ENCODE data around the gene MIPEP. TPM values are rescaled to one million over a fixed set of nuclear protein-coding genes. Genes with fewer than 3 reads are reported as not detected.

MIPEP gene
- total RNA-seq, 1 donor: 3.5 TPM

GRCh38 chr13:23730251-23730650 is 158.9 kb downstream of the MIPEP start:
- Histone ChIP-seq H3K4me1 (ENCODE audit: insufficient read depth, low read length) (no peaks in the 10 kb centered on the region), H3K27me3 (ENCODE audit: insufficient read depth, low read length) (no peaks in the 10 kb centered on the region), H3K9me3 (ENCODE audit: low read depth, low read length) (no peaks in the 10 kb centered on the region), H3K4me3 (ENCODE audit: low read length) (no peak overlapping the region)

GRCh38 chr13:23729531-23729930 is 159.7 kb downstream of the MIPEP start:
- Histone ChIP-seq H3K4me3 (ENCODE audit: low read length) (no peak overlapping the region), H3K4me1 (ENCODE audit: insufficient read depth, low read length) (no peaks in the 10 kb centered on the region), H3K27me3 (ENCODE audit: insufficient read depth, low read length) (no peaks in the 10 kb centered on the region), H3K9me3 (ENCODE audit: low read depth, low read length) (no peaks in the 10 kb centered on the region)

GRCh38 chr13:23728807-23729206 is 160.4 kb downstream of the MIPEP start:
- Histone ChIP-seq H3K27me3 (ENCODE audit: insufficient read depth, low read length) (no peaks in the 10 kb centered on the region), H3K9me3 (ENCODE audit: low read depth, low read length) (no peaks in the 10 kb centered on the region), H3K4me3 (ENCODE audit: low read length) (no peak overlapping the region), H3K4me1 (ENCODE audit: insufficient read depth, low read length) (no peaks in the 10 kb centered on the region)

- Histone ChIP-seq H3K27me3 (ENCODE audit: insufficient read depth, low read length) (no peaks in the 10 kb centered on the region), H3K4me3 (ENCODE audit: low read length) (no peak overlapping the region), H3K4me1 (ENCODE audit: insufficient read depth, low read length) (no peaks in the 10 kb centered on the region), H3K9me3 (ENCODE audit: low read depth, low read length) (no peaks in the 10 kb centered on the region)
These were observed 163.3 kb downstream of the MIPEP start for GRCh38 chr13:23725922-23726321.

GRCh38 chr13:23724196-23724970 is 164.8 kb downstream of the MIPEP start:
- no peak overlapping the region for H3K4me3 ChIP-seq (ENCODE audit: low read length)
- no peaks in the 10 kb centered on the region for H3K4me1 ChIP-seq (ENCODE audit: insufficient read depth, low read length)
- H3K9me3 ChIP-seq (ENCODE audit: low read depth, low read length): no peaks in the 10 kb centered on the region
- H3K27me3 ChIP-seq (ENCODE audit: insufficient read depth, low read length): no peaks in the 10 kb centered on the region

GRCh38 chr13:23723471-23723870 is 165.7 kb downstream of the MIPEP start:
- H3K4me3 ChIP-seq (ENCODE audit: low read length): no peak overlapping the region
- no peaks in the 10 kb centered on the region for H3K9me3 ChIP-seq (ENCODE audit: low read depth, low read length)

GRCh38 chr13:23722726-23723453 is 166.3 kb downstream of the MIPEP start:
- H3K4me1 ChIP-seq (ENCODE audit: insufficient read depth, low read length): no peaks in the 10 kb centered on the region
- no peak overlapping the region for H3K4me3 ChIP-seq (ENCODE audit: low read length)
- no peaks in the 10 kb centered on the region for H3K27me3 ChIP-seq (ENCODE audit: insufficient read depth, low read length)
- no peaks in the 10 kb centered on the region for H3K9me3 ChIP-seq (ENCODE audit: low read depth, low read length)

More at GRCh38 chr13:23723471-23723870, 165.7 kb downstream of the MIPEP start:
- Histone ChIP-seq H3K27me3 (ENCODE audit: insufficient read depth, low read length) (no peaks in the 10 kb centered on the region), H3K4me1 (ENCODE audit: insufficient read depth, low read length) (no peaks in the 10 kb centered on the region)

- H3K27me3 ChIP-seq (ENCODE audit: insufficient read depth, low read length): no peaks in the 10 kb centered on the region
- H3K9me3 ChIP-seq (ENCODE audit: low read depth, low read length): no peaks in the 10 kb centered on the region
- H3K4me3 ChIP-seq (ENCODE audit: low read length): no peak overlapping the region
- no peaks in the 10 kb centered on the region for H3K4me1 ChIP-seq (ENCODE audit: insufficient read depth, low read length)
These were observed 170.2 kb downstream of the MIPEP start for GRCh38 chr13:23718996-23719395.

GRCh38 chr13:23716401-23716800 is 172.8 kb downstream of the MIPEP start:
- Histone ChIP-seq H3K4me1 (ENCODE audit: insufficient read depth, low read length) (no peaks in the 10 kb centered on the region), H3K4me3 (ENCODE audit: low read length) (no peak overlapping the region), H3K27me3 (ENCODE audit: insufficient read depth, low read length) (no peaks in the 10 kb centered on the region), H3K9me3 (ENCODE audit: low read depth, low read length) (no peaks in the 10 kb centered on the region)

GRCh38 chr13:23715762-23716235 is 173.4 kb downstream of the MIPEP start:
- no peaks in the 10 kb centered on the region for H3K9me3 ChIP-seq (ENCODE audit: low read depth, low read length)
- H3K4me3 ChIP-seq (ENCODE audit: low read length): no peak overlapping the region
- no peaks in the 10 kb centered on the region for H3K4me1 ChIP-seq (ENCODE audit: insufficient read depth, low read length)
- no peaks in the 10 kb centered on the region for H3K27me3 ChIP-seq (ENCODE audit: insufficient read depth, low read length)

- Histone ChIP-seq H3K9me3 (ENCODE audit: low read depth, low read length) (no peaks in the 10 kb centered on the region), H3K4me3 (ENCODE audit: low read length) (no peak overlapping the region), H3K27me3 (ENCODE audit: insufficient read depth, low read length) (no peaks in the 10 kb centered on the region), H3K4me1 (ENCODE audit: insufficient read depth, low read length) (no peaks in the 10 kb centered on the region)
These were observed 174.0 kb downstream of the MIPEP start for GRCh38 chr13:23715092-23715761.

GRCh38 chr13:23714672-23715071 is 174.5 kb downstream of the MIPEP start:
- H3K27me3 ChIP-seq (ENCODE audit: insufficient read depth, low read length): no peaks in the 10 kb centered on the region
- H3K9me3 ChIP-seq (ENCODE audit: low read depth, low read length): no peaks in the 10 kb centered on the region
- no peaks in the 10 kb centered on the region for H3K4me1 ChIP-seq (ENCODE audit: insufficient read depth, low read length)
- no peak overlapping the region for H3K4me3 ChIP-seq (ENCODE audit: low read length)

- Histone ChIP-seq H3K27me3 (ENCODE audit: insufficient read depth, low read length) (no peaks in the 10 kb centered on the region), H3K9me3 (ENCODE audit: low read depth, low read length) (no peaks in the 10 kb centered on the region), H3K4me3 (ENCODE audit: low read length) (no peak overlapping the region), H3K4me1 (ENCODE audit: insufficient read depth, low read length) (no peaks in the 10 kb centered on the region)
These were observed 177.8 kb downstream of the MIPEP start for GRCh38 chr13:23711355-23711754.

GRCh38 chr13:23710366-23710765 is 178.8 kb downstream of the MIPEP start:
- no peaks in the 10 kb centered on the region for H3K9me3 ChIP-seq (ENCODE audit: low read depth, low read length)
- H3K4me3 ChIP-seq (ENCODE audit: low read length): no peak overlapping the region
- H3K27me3 ChIP-seq (ENCODE audit: insufficient read depth, low read length): no peaks in the 10 kb centered on the region
- no peaks in the 10 kb centered on the region for H3K4me1 ChIP-seq (ENCODE audit: insufficient read depth, low read length)

- no peaks in the 10 kb centered on the region for H3K4me1 ChIP-seq (ENCODE audit: insufficient read depth, low read length)
- no peaks in the 10 kb centered on the region for H3K9me3 ChIP-seq (ENCODE audit: low read depth, low read length)
- H3K4me3 ChIP-seq (ENCODE audit: low read length): no peak overlapping the region
These were observed 179.7 kb downstream of the MIPEP start for GRCh38 chr13:23709536-23709935.

More at GRCh38 chr13:23709536-23709935, 179.7 kb downstream of the MIPEP start:
- H3K27me3 ChIP-seq (ENCODE audit: insufficient read depth, low read length): no peaks in the 10 kb centered on the region
